ENCODE results near the gene ITGB1.
"Not testable (repeated sequence)": the region's sequence is repeated elsewhere in the genome, so short reads cannot be mapped to it uniquely, and the experiment has no call there.

Gene ITGB1

GRCh38 chr10:32938554-32939061, 19.4 kb downstream of the ITGB1 start:
- DNase-seq (ENCODE audit: low spot score) = no peak

- no peak for DNase-seq (ENCODE audit: low spot score)
These were observed 20.1 kb downstream of the ITGB1 start for GRCh38 chr10:32937911-32938424.

GRCh38 chr10:32932225-32932729, 25.8 kb downstream of the ITGB1 start:
- DNase-seq (ENCODE audit: low spot score) = no peak

DNA sequence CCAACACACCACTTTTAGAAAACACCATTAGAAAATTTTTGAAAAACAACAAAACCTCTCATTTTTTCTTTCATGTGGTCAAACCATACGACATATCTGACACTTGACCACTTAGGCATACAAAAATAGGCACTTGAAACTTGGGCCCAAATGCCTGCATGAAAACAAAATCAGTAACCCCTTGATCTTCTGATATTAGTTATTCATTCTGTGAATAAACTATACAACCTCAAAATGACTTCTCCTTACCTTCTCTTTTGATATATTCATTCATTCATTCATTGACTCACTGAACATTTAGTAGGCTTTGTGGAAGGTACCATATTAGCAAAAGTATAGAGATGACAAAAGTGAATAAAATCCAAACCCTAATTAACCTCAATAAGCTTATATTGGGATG, 26.4 kb downstream of the ITGB1 start:
- DNase-seq (ENCODE audit: low spot score) = no peak

DNA sequence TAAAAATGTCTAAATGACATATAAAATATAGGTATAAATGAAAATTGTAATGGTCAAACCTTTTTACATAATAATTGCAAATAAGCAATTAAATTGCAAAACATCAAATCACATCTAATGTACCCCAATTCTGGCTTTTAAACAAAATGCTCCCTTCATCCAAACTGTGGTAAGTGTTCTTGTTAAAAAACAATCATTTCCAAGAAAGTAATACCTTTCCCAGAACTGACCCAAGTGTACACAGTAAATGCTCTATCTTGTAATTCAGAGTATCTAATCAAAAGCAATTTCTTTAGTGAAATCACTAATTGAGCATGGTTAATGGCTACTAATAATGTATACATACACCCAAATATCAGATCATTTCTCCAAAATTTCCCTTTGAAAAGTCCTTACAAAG, 28.0 kb downstream of the ITGB1 start:
- no peak for DNase-seq (ENCODE audit: low spot score)

DNA sequence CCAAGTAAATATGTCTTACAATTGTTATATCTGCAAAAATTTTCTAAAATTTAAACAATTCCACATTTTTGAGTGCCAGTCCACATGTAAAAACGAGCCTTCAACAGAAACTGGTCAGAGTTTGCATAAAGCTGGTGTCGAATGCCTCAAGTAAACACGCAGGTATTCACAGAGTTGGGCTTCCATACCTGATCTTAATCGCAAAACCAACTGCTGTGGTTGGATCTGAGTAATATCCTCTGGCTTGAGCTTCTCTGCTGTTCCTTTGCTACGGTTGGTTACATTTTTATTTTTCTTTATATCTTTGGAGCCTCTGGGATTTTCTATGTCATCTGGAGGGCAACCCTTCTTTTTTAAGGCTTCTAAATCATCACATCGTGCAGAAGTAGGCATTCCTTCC, 28.4 kb downstream of the ITGB1 start:
- DNase-seq (ENCODE audit: low spot score) = no peak

DNA sequence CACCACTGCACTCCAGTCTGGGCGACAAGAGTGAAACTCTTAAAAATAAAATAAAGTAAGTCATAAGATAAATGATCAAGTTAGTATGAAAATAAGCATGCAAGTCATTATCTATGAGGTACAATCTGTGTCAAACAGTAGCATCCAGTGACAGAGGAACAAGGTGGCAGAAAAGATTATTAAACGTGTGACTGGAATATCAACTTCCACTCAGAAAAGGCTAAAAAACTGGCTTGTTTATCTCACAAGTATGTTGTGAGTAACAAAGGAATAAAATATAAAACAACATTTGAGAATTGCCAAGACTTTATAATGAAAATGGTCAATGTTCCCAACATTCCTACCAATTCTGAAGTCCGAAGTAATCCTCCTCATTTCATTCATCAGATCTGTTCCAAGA, 30.3 kb downstream of the ITGB1 start:
- DNase-seq (ENCODE audit: low spot score) = no peak

- DNase-seq (ENCODE audit: low spot score) = no peak
These were observed 34.2 kb downstream of the ITGB1 start for GRCh38 chr10:32923849-32924248.

DNA sequence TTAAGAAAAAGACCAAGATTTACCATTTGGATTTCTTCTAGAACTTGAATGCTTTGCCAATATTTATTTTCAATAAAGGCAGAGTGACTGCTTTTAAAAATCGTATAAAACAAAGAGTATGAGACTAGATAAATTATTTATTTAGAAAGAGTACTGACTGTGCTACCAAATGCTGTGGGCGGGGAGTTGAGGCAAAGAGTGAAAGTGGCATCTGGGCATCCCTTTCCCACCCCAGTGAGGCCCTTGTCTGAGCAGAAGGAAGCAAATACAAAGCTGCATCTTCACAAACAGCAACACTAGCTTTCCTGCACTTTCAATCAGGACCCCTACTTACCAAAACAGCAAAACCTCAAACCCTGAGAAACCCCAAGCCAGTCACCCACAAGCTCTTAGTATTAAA, 34.9 kb downstream of the ITGB1 start:
- no peak for DNase-seq (ENCODE audit: low spot score)

DNA sequence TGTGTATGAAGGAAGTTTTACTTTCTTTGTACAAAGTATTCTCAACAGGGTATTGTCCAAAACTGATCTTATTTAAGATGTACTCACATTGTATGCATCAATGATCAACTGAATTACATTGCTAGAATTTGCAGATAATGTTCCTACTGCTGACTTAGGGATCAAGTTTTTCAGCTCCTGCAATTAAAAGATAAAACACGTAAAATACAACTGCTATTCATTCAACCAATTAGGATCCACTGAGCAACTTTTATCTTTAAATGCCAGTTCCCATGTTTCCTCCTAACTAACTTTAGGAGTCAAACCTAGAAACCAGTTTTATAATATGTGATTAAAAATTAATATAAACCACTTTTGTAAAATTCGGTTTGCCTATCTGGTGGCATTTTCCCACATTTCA, 35.9 kb downstream of the ITGB1 start:
- no peak for DNase-seq (ENCODE audit: low spot score)

- not testable (repeated sequence) for DNase-seq (ENCODE audit: low spot score)
These were observed 40.2 kb downstream of the ITGB1 start for GRCh38 chr10:32917817-32918216.

- DNase-seq (ENCODE audit: low spot score) = no peak
These were observed 46.6 kb downstream of the ITGB1 start for GRCh38 chr10:32911285-32912016.

DNA sequence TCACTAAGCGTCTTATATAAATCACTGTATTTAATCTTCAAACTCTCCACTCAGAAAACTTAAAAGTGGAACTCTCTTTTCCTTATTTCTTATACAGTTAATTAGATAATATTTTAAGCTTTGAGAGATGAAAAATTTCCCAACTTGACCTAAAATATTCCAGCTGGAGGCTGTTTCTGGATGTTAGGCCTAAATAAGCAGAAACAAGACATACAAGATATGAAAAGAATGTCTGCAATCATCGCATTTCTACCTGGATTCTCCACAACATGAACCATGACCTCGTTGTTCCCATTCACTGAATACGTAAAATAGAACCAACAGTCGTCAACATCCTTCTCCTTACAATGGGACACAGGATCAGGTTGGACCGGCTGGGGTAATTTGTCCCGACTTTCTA, 48.1 kb downstream of the ITGB1 start:
- DNase-seq (ENCODE audit: low spot score) = not testable (repeated sequence)

DNA sequence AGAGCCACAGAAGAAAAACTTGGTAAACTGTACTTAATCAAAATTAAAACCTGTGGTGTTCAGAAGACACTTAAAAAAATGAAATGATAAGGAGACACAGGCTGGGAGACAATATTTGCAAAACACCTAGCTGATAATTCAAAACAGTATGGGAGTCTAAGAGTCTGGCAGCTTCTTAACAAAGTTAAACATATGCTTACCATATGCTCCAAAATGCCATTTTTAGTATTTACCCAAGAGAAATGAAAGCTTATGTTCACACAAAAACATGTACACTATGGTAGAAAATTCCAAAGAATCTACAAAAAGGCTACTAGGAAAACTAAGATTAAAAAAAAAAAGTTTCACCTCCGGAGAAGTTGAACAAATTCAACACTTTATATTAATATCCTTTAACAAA, 48.6 kb downstream of the ITGB1 start:
- DNase-seq (ENCODE audit: low spot score) = no peak

GRCh38 chr10:32906595-32906994, 51.4 kb downstream of the ITGB1 start:
- no peak for DNase-seq (ENCODE audit: low spot score)

- DNase-seq (ENCODE audit: low spot score) = no peak
These were observed 52.6 kb downstream of the ITGB1 start for GRCh38 chr10:32905466-32905865.

- no peak for DNase-seq (ENCODE audit: low spot score)
These were observed 56.2 kb downstream of the ITGB1 start for GRCh38 chr10:32901815-32902214.

- not testable (repeated sequence) for DNase-seq (ENCODE audit: low spot score)
These were observed 62.6 kb downstream of the ITGB1 start for GRCh38 chr10:32895200-32895968.

- no peak for DNase-seq (ENCODE audit: low spot score)
These were observed 63.9 kb downstream of the ITGB1 start for GRCh38 chr10:32893916-32894664.

DNA sequence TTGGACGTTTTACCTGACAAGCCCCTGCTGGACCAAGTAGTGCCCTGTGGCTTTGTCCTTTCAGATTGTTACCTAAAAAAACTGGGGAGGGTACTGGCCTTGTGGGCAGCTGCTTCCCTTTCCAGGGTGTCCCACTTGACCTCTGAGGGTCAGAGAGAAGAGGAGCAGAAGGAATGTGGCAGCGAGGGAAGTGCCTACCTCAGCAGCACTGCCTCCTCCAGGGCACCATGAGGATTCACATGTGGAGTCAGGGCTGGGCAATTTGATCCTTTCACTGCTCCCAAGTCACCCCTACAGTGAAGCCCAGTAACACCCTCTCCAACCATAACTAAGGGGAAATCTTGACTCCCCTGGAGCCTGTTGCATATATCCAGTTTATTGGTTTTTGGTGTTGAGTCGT, 64.6 kb downstream of the ITGB1 start:
- DNase-seq (ENCODE audit: low spot score) = no peak

GRCh38 chr10:32891261-32891660, 66.8 kb downstream of the ITGB1 start:
- no peak for DNase-seq (ENCODE audit: low spot score)

GRCh38 chr10:32890444-32890843, 67.6 kb downstream of the ITGB1 start:
- no peak for DNase-seq (ENCODE audit: low spot score)

Measured in LoVo (cell line).